Activated T-helper 2 cell treated with anti-CD3 and anti-CD28 coated beads, Interferon-gamma antibody, Interleukin-2, Interleukin-4, amounts not matched to agents 10 μg/mL and 5 μg/mL and 100 μg/mL, durations not matched to agents 14 hours and 24 hours and 36 hours (primary cell): ENCODE results near the gene MTG1. TPM values are rescaled to one million over a fixed set of nuclear protein-coding genes. Genes with fewer than 3 reads are reported as not detected.
"Not testable (repeated sequence)": the region's sequence is repeated elsewhere in the genome, so short reads cannot be mapped to it uniquely, and the experiment has no call there.

Experiments used
- DNase-seq: peaks from one replicate; pipeline ENCODE4 v3.0.0; 2021; ENCODE audit warnings: low spot score
- H3K27ac Mint-ChIP-seq: one replicate; pipeline ENCODE4 v1.8.0; 2021; ENCODE audit warnings: mixed read lengths
- H3K27me3 Mint-ChIP-seq: one replicate; pipeline ENCODE4 v1.8.0; 2021; ENCODE audit warnings: low read depth, mixed read lengths
- H3K36me3 Mint-ChIP-seq: one replicate; pipeline ENCODE4 v1.8.0; 2021; ENCODE audit warnings: low read depth, mixed read lengths
- H3K4me1 Mint-ChIP-seq: one replicate; pipeline ENCODE4 v1.8.0; 2021; ENCODE audit warnings: low read depth, mixed read lengths
- H3K4me3 Mint-ChIP-seq: one replicate; pipeline ENCODE4 v1.8.0; 2021; ENCODE audit warnings: low read depth, mild to moderate bottlenecking, moderate library complexity, mixed read lengths
- H3K9me3 Mint-ChIP-seq: one replicate; pipeline ENCODE4 v1.8.0; 2021; ENCODE audit warnings: mixed read lengths
- intact Hi-C: fragments of 100-400 bp; cut with micrococcal nuclease; formaldehyde crosslinking; loops from one replicate; pipeline ENCODE4 v1.15.1; 2023
- total RNA-seq: library from RNA; stranded (reverse); gene quantifications from 2 replicates; pipeline ENCODE4 v1.2.3, GENCODE V29; 2022

MTG1 gene
- total RNA-seq, 1 donor from 2014 or later: 69.0 TPM

DNA sequence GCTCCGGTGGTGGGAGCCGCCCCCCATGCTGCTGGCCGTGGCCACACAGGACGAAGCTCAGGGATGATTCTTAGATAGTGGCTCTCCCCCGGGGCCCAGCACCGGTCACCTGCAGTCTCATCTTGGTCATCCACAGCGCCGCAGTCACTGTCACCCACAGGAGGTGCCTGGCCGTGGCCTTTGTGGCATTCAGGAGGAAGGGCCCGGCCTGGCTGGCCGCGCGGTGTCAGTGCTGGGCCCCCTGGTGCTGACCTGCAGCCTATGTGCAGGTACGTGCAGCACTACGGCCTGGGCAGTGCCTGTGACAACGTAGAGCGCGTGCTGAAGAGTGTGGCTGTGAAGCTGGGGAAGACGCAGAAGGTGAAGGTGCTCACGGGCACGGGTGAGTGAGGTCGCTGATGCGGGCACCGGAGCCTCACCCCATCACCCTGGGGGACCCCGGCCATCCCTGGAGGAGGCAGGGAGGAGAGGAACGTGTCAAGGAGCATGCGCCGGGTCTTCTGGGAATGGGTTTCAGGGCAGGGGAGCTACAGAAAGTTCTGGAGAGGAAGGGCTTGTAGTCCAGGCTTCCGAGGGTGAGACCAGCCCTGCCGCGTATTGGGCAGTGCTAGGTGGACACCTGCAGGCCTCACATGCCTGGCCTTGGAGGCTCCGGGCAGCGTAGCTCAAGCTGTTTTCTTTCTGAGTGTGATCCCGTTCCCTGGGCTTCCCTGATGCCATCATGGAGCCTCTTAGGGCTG is 25.4 kb downstream of the MTG1 start:
- Mint-ChIP-seq H3K4me3 (no peak overlapping the region), H3K27me3 (peaks cover 11% of the 10 kb centered on the region), H3K27ac (no peak overlapping the region), H3K36me3 (peaks cover 34% of the 10 kb centered on the region), H3K4me1 (peaks cover 3% of the 10 kb centered on the region), H3K9me3 (peaks cover 10% of the 10 kb centered on the region)
- no peak for DNase-seq
- intact Hi-C loops: no loop called here

DNA sequence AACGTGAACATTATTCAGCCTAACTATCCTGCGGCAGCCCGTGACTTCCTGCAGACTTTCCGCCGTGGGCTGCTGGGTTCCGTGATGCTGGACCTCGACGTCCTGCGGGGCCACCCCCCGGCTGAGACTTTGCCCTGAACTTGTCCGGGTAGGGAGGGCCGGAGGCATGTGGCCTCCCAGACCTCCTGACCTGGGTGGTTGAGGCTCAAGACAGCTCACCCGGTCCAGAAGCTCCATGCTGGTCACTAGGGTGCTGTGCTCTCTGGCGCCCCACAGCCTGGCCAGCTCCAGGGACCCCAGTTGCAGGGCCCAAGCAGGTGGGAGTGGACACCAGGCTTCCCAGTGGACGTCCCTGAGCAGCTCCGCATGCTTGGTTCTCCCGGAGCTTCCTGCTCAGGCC is 26.1 kb downstream of the MTG1 start:
- no peak for DNase-seq
- intact Hi-C loops: no loop called here
- Mint-ChIP-seq H3K27me3 (peaks cover 11% of the 10 kb centered on the region), H3K36me3 (peaks cover 27% of the 10 kb centered on the region), H3K9me3 (peaks cover 10% of the 10 kb centered on the region), H3K27ac (no peak overlapping the region), H3K4me3 (no peak overlapping the region), H3K4me1 (peaks cover 3% of the 10 kb centered on the region)

GRCh38 chr10:133420579-133420978 is 26.6 kb downstream of the MTG1 start:
- Mint-ChIP-seq H3K27me3 (peaks cover 11% of the 10 kb centered on the region), H3K4me3 (no peak overlapping the region), H3K27ac (no peak overlapping the region), H3K4me1 (peaks cover 3% of the 10 kb centered on the region), H3K9me3 (peaks cover 5% of the 10 kb centered on the region), H3K36me3 (peaks cover 22% of the 10 kb centered on the region)
- DNase-seq: no peak
- intact Hi-C loops: no loop called here

DNA sequence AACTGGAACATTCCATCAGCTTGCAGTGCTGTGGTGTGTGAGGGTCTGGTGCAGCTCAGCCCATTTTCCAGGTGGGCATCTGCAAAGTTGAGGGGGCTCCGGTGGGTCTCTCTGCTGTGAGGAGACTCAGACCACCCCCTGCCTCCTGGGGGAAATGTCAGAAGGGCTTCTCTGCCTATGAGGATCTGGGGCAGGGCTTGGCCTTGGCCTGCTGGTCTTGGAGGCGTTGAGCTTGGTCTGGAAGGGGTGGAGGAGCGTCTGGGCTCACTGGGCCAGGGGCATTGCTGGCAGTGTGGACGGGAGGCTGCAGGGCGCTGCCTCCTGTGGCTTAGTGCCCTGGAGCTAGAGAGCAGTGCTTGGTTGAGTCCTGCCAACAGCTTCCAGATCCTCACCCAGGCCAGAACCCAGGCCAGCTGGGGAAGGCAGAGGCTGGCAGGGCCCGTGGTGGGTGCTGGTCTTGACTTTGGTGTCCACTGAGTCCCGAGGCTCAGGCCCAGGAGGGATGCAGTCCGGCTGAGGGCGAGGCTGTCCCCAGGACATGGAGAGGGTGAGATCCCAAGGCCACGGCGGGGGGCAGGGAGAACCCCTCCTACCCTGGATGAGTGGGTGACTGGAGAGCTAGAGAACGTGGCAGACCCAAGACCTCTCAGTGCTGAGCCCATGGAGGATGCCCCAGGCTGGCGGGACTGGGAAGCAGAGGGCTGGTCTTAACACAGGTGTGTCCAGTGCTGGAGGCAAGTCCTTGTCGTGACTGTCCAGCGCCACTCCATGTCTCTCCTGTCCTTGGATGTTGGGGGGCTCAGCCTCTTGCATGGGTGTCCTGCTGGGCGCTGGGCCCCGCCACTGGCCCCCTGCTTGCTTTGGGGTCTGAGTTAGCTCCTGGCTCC is 27.6 kb downstream of the MTG1 start:
- Mint-ChIP-seq H3K4me3 (no peak overlapping the region), H3K9me3 (no peaks in the 10 kb centered on the region), H3K27ac (no peak overlapping the region), H3K27me3 (peaks cover 11% of the 10 kb centered on the region), H3K36me3 (peaks cover 15% of the 10 kb centered on the region), H3K4me1 (peaks cover 3% of the 10 kb centered on the region)
- intact Hi-C loops: no loop called here
- DNase-seq: no peak

DNA sequence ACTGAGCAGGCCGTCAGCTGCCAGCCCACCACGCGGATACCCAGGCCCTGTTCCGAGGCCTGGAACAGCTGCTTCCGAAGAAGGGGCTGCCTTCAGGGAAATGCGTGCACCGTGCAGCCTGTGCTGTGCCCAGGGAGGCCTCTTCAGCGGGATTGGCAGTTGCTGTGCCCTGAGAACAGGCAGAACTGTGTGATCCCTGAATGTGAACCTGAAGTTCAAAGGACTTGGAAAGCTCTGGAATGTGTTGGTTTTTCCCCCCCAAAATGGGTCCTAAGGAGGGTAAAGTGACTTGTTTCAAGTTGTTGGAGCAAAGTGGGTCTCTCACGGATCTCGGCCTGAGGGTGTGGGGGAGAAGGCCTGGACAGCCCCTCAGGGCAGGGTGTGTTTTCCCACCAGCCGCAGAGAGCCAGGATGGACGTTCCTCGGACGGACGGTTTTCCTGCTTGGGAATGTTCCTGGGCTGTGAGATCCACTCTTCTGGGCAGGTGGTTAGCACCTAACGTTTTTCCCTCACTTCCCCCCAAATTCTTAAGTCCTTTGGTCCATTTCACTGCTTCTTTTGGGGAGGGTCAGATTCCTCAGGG is 28.4 kb downstream of the MTG1 start:
- intact Hi-C loops: no loop called here
- H3K27me3 Mint-ChIP-seq: peaks cover 11% of the 10 kb centered on the region
- H3K36me3 Mint-ChIP-seq: peaks cover 15% of the 10 kb centered on the region
- H3K4me3 Mint-ChIP-seq: no peak overlapping the region
- H3K27ac Mint-ChIP-seq: no peak overlapping the region
- H3K4me1 Mint-ChIP-seq: peaks cover 3% of the 10 kb centered on the region
- DNase-seq: no peak
- no peaks in the 10 kb centered on the region for H3K9me3 Mint-ChIP-seq

- Mint-ChIP-seq H3K27me3 (peaks cover 11% of the 10 kb centered on the region), H3K36me3 (peaks cover 14% of the 10 kb centered on the region), H3K9me3 (no peaks in the 10 kb centered on the region), H3K27ac (no peak overlapping the region), H3K4me1 (peaks cover 3% of the 10 kb centered on the region), H3K4me3 (no peak overlapping the region)
- DNase-seq: no peak
- intact Hi-C loops: no loop called here
These were observed 29.1 kb downstream of the MTG1 start for GRCh38 chr10:133422807-133423771.

DNA sequence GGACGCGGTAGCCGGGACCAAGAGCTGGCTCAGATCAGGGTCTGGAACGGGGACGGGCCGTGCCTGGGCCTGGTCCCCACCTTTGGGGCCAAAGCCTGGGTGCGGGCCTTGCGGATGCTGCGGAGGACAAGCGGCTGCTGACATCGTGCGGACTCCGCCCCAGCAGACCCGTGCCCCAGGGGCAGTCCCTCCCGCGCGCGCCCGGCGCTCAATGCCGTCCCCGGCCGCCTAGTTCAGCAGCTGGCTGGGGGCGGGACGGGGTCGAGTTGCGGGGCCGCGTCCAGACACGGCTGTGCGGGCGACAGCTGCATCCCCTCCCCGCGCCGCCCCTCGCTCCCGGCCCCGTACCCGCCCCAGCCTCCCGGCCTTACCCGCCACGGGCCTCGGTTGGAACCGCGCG is 30.1 kb downstream of the MTG1 start:
- H3K27me3 Mint-ChIP-seq: peaks cover 11% of the 10 kb centered on the region
- H3K9me3 Mint-ChIP-seq, H3K36me3 Mint-ChIP-seq, intact Hi-C loops, H3K27ac Mint-ChIP-seq, DNase-seq, H3K4me3 Mint-ChIP-seq, H3K4me1 Mint-ChIP-seq: not testable (repeated sequence)

GRCh38 chr10:133424601-133425000 is 30.6 kb downstream of the MTG1 start, which contains the start of gene SPRN:
Gene SPRN, minus strand, starts transcription at chr10:133424625. Its CDS starts 944 bp downstream, at chr10:133423681.
- H3K4me1 Mint-ChIP-seq, intact Hi-C loops, DNase-seq, H3K27ac Mint-ChIP-seq, H3K4me3 Mint-ChIP-seq, H3K36me3 Mint-ChIP-seq, H3K9me3 Mint-ChIP-seq: not testable (repeated sequence)
- peaks cover 13% of the 10 kb centered on the region for H3K27me3 Mint-ChIP-seq

DNA sequence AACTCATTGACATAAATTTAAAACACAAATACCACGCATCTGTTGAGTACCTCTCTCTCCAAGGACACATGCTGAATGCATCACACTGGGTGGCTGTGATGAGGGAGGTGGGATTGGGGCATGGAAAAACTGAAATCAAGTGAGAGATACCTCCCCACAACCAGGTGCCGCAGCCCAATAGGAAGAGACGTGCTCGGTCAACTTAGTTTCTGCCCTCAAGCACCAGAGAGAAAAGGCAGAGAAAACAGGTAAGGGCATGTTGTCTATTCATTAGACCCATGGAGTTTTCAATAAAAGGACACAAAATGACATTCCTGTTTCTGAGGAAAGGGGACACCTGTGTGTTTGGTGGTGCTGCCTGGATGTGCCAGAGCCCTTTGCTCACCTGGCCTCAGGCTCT is 35.6 kb downstream of the MTG1 start:
- DNase-seq, H3K36me3 Mint-ChIP-seq, H3K4me1 Mint-ChIP-seq, H3K27me3 Mint-ChIP-seq, H3K4me3 Mint-ChIP-seq, intact Hi-C loops, H3K9me3 Mint-ChIP-seq, H3K27ac Mint-ChIP-seq: not testable (repeated sequence)

DNA sequence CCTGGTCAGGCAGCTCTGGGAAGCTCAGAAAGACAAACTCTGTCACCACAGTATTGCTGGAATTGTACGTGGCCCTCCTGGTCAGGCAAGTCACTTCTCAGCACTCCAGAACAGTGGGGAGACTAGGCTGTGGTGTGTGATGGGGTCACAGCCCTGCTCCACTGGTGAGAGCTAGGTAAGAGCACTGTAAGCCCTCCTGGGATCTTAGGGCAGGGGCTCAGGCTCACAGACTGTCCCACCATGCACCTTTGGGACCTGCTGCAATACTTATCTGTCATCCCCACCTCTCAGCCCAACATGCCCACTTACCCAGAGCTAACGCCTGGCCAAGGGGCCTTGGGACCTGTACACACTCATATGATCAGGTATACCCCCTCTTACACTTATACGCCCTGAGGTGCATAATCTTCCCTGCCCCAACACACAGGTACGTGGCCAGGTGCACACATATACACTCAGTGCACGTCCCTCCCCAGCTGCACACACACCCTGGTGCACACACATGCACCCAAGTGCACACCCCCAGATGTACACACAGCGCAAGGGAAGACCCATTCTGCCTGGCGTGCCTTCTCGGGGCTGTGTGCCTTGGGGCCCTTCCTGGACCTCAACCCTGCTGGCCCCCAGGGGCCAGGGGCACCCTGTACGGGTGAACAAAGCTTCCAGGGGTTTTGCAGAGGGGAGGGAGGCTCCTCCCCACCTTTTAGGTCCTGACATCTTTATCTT is 38.1 kb downstream of the MTG1 start:
- H3K27ac Mint-ChIP-seq, DNase-seq, intact Hi-C loops, H3K9me3 Mint-ChIP-seq, H3K36me3 Mint-ChIP-seq, H3K4me1 Mint-ChIP-seq, H3K4me3 Mint-ChIP-seq: not testable (repeated sequence)
- peaks cover 11% of the 10 kb centered on the region for H3K27me3 Mint-ChIP-seq

DNA sequence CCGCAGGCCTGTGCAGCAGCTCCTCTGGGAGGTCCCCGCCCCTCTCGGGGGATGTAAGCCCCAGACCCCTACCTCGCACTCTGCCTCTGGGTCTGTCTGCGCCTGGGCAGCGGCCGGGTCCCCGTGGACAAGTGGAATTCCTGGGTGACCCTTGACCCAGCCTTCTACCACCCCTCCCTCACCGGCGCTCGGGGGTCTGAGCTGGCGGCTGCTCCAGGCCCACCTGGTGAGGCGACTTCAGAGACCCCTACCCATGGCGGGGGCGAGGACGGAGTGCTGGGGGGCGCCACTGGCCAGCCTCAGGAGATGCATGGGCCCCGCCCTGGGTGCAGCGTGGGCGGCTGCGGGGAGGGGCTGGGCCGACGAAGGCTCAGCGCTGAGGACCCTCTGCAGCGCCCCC is 38.8 kb downstream of the MTG1 start:
- intact Hi-C loops, H3K4me1 Mint-ChIP-seq, DNase-seq, H3K9me3 Mint-ChIP-seq, H3K27ac Mint-ChIP-seq, H3K4me3 Mint-ChIP-seq, H3K36me3 Mint-ChIP-seq: not testable (repeated sequence)
- peaks cover 15% of the 10 kb centered on the region for H3K27me3 Mint-ChIP-seq
